Measurements from ENCODE around the gene FRMPD2.

The FRMPD2 gene

GRCh38 chr10:48193556-48193955 is 80.9 kb downstream of the FRMPD2 start:
- H3K9ac ChIP-seq (ENCODE audit: low read depth, low read length, poor library complexity, severe bottlenecking): no peak overlapping the region
- H3K4me2 ChIP-seq (ENCODE audit: low read depth, low read length, poor library complexity, severe bottlenecking): no peak overlapping the region
- H3K4me1 ChIP-seq (ENCODE audit: insufficient read depth, low read length, poor library complexity, severe bottlenecking): no peaks in the 10 kb centered on the region
- H3F3A ChIP-seq (ENCODE audit: low read depth): no peaks in the 10 kb centered on the region
- no peaks in the 10 kb centered on the region for H4K20me1 ChIP-seq (ENCODE audit: insufficient read depth, low read length, poor library complexity, severe bottlenecking)
- H3K27me3 ChIP-seq (ENCODE audit: insufficient read depth, low read length, poor library complexity, severe bottlenecking): peaks cover 68% of the 10 kb centered on the region
- H3K79me2 ChIP-seq (ENCODE audit: insufficient read depth, low read length): no peaks in the 10 kb centered on the region
- no peaks in the 10 kb centered on the region for H3K36me3 ChIP-seq (ENCODE audit: insufficient read depth, low read length)
- no peaks in the 10 kb centered on the region for H3K9me3 ChIP-seq (ENCODE audit: insufficient read depth, low read depth, low read length)
- H3K9me2 ChIP-seq (replicated peaks; ENCODE audit: low read depth, low read length): no peaks in the 10 kb centered on the region
- no peak for TF ChIP-seq EZH2phosphoT487 (IDR thresholded peaks at IDR 0.05; ENCODE audit: borderline replicate concordance)
- TF ChIP-seq CTCF (conservative IDR thresholded peaks at IDR 0.05; ENCODE audit: low read length): no peak
- no peak overlapping the region for H2AFZ ChIP-seq (ENCODE audit: low read length)
- no peak overlapping the region for H3K4me3 ChIP-seq (ENCODE audit: low read length, poor library complexity, severe bottlenecking)

- Histone ChIP-seq H2AFZ (ENCODE audit: low read length) (no peak overlapping the region), H3K4me1 (ENCODE audit: insufficient read depth, low read length, poor library complexity, severe bottlenecking) (no peaks in the 10 kb centered on the region), H3K79me2 (ENCODE audit: insufficient read depth, low read length) (no peaks in the 10 kb centered on the region), H3K4me2 (ENCODE audit: low read depth, low read length, poor library complexity, severe bottlenecking) (no peak overlapping the region), H3K27me3 (ENCODE audit: insufficient read depth, low read length, poor library complexity, severe bottlenecking) (peaks cover 62% of the 10 kb centered on the region), H3K9ac (ENCODE audit: low read depth, low read length, poor library complexity, severe bottlenecking) (no peak overlapping the region), H4K20me1 (ENCODE audit: insufficient read depth, low read length, poor library complexity, severe bottlenecking) (no peaks in the 10 kb centered on the region), H3K4me3 (ENCODE audit: low read length, poor library complexity, severe bottlenecking) (no peak overlapping the region), H3K36me3 (ENCODE audit: insufficient read depth, low read length) (no peaks in the 10 kb centered on the region), H3K9me2 (replicated peaks; ENCODE audit: low read depth, low read length) (no peaks in the 10 kb centered on the region), H3F3A (ENCODE audit: low read depth) (no peaks in the 10 kb centered on the region), H3K9me3 (ENCODE audit: insufficient read depth, low read depth, low read length) (no peaks in the 10 kb centered on the region)
- TF ChIP-seq EZH2phosphoT487 (IDR thresholded peaks at IDR 0.05; ENCODE audit: borderline replicate concordance) (no peak), CTCF (conservative IDR thresholded peaks at IDR 0.05; ENCODE audit: low read length) (no peak)
Measured at GRCh38 chr10:48192881-48193450, 81.5 kb downstream of the FRMPD2 start.

- TF ChIP-seq EZH2phosphoT487 (IDR thresholded peaks at IDR 0.05; ENCODE audit: borderline replicate concordance) (no peak), CTCF (conservative IDR thresholded peaks at IDR 0.05; ENCODE audit: low read length) (no peak)
- peaks cover 13% of the 10 kb centered on the region for H3K27me3 ChIP-seq (ENCODE audit: insufficient read depth, low read length, poor library complexity, severe bottlenecking)
- no peaks in the 10 kb centered on the region for H3K36me3 ChIP-seq (ENCODE audit: insufficient read depth, low read length)
- H3K4me3 ChIP-seq (ENCODE audit: low read length, poor library complexity, severe bottlenecking): no peak overlapping the region
- no peaks in the 10 kb centered on the region for H3K4me1 ChIP-seq (ENCODE audit: insufficient read depth, low read length, poor library complexity, severe bottlenecking)
- no peaks in the 10 kb centered on the region for H3F3A ChIP-seq (ENCODE audit: low read depth)
- H3K9me2 ChIP-seq (replicated peaks; ENCODE audit: low read depth, low read length): no peaks in the 10 kb centered on the region
- H3K9ac ChIP-seq (ENCODE audit: low read depth, low read length, poor library complexity, severe bottlenecking): no peak overlapping the region
- H3K4me2 ChIP-seq (ENCODE audit: low read depth, low read length, poor library complexity, severe bottlenecking): no peak overlapping the region
- H4K20me1 ChIP-seq (ENCODE audit: insufficient read depth, low read length, poor library complexity, severe bottlenecking): no peaks in the 10 kb centered on the region
- H3K79me2 ChIP-seq (ENCODE audit: insufficient read depth, low read length): no peaks in the 10 kb centered on the region
- no peaks in the 10 kb centered on the region for H3K9me3 ChIP-seq (ENCODE audit: insufficient read depth, low read depth, low read length)
- no peak overlapping the region for H2AFZ ChIP-seq (ENCODE audit: low read length)
Measured at GRCh38 chr10:48187713-48188485, 86.6 kb downstream of the FRMPD2 start.

Data from Loucy (cell line).